Right hindlimb (tissue), 1 donor: ENCODE data around the gene CEP192.

Experiments used
- DNase-seq: peaks from one replicate; pipeline ENCODE4 v3.0.0-alpha.2; 2018

The CEP192 gene

DNA sequence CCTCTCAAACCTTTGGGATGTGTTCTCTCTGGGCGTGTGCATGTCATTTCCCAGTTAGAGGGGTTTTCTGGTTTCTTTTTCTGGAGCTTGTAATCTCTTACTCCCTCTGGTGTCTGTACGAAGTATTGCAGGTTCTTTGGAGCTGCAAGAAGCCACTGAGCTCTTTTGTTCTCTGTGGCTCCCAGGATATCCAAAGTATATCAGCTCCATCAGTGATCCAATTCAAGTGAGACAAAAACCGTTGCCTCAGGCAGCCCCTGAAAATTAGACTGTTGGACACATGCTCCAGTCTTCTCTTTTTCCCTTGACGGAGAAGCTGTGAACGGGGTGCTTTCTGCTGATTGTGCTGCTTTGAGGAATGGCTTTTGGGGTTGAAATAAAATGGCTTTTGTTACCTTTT, 168.4 kb downstream of the CEP192 start:
- no peak for DNase-seq

DNA sequence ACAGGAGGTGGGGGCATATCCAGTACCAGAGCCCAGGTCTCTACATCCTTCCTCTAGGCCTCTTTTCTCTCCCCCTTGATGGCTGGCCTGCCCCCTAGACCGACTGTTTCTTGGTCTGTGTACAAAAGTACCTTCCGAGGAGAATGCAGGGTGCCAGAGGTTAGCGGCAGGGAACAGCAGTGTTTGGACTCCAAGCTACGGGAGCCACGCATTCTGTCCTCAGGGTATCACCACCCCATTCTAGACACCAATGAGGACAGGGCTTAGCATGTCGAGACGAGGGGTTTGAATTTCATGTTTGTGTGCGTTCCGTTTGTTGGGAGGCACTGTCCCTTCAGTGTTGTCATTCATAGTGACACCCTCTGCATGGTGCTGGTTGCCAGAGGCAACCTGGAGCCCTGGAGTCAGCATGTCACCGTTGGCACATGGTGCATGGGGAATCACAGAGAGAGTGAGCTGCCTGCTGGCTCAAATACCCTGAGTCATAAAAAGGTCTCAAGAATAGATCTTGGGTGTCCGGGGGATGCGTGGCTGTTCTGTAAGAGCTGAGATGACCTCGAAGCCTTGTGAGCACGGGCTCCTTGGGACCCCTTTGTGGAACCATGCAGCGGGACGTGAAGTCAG, 170.2 kb downstream of the CEP192 start:
- no peak for DNase-seq

DNA sequence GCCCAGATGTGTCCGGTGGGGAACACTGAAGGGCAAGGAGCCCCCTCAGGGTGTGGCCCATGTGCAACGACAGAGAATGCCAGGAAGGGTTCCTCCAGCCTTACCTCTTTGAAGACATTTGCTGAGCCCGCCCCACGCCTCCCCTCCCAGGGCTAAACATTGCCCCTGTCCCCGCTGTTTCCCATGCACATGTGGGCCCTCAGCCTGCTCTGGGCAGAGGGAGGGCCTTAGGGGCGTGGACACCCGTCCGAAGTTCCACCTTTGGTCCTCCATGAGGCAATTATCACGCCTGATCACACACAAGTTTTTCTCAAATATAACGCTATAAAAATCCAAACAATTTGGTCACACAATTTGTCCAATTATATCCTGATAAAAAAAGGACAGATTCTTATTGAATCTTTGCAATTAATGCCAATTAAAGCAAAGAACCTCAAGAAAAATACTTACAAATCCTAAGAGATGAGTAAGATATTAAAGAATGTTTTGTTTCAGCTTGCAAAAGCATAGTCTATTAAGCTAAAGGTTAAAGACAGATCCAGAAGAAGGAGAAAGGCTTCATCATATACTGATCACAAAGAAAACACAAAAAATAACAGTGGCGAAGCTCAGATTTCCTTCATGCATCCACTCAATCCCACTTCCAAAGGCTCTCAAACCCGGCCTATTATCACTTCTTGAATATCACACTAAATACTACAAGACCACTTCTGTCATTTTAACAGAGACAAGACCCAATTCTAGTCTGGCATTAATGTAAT, 172.2 kb downstream of the CEP192 start:
- no peak for DNase-seq

DNA sequence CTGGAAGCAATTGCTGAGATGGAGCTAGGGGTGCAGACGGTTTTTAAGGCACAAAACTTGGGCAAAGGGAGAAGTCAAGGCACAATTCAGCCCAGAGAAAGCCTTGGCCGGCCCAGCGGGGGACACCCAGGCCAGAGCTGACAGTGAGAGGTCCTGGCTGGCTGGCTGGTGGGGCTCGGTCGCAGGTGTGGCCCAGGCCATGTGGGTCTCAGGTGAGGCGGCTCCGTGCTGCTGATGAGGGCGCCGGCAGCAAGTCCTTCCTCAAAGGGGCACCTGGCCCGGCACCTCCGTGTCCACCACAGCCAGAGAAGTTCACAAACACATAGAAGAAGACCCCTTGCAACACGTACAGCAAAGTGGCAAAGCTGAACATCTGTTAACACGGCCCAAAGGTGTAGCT, 173.2 kb downstream of the CEP192 start:
- DNase-seq = no peak

DNA sequence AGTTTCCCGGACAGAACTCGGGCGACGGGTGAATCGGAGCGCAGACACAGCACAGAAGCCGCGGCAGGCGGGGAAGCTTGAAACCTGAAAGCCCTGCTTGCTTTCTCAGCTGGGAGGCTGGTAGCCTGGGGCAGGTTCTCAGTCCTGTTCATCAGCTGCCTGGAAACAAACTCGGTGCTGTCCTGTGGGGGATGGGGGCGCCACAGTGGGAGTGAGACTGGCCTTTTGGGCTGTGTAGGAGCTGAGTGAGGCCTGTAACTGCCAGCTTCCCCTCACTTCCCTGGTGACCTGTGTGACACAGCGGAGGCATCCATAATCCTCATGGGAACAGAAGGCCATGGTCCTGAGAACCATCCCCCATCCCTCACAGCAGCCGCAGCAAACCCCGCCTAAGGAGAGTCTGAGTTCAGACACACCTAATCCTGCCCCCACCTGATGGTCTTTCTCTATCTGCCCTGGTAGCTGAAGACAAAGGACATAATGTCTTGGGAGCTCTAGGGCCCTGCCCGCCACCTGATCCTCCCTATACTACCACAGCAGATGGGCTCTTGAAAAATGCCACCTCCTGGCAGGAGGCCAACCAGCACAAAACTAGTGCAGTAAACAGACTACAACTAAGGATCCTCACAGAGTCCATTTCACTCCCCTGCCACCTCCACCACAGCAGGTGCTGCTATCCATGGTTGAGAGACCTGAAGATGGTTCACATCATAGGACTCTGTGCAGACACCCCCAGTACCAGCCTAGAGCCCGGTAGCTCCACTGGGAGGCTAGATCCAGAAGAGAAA, 174.7 kb downstream of the CEP192 start:
- no peak for DNase-seq

DNA sequence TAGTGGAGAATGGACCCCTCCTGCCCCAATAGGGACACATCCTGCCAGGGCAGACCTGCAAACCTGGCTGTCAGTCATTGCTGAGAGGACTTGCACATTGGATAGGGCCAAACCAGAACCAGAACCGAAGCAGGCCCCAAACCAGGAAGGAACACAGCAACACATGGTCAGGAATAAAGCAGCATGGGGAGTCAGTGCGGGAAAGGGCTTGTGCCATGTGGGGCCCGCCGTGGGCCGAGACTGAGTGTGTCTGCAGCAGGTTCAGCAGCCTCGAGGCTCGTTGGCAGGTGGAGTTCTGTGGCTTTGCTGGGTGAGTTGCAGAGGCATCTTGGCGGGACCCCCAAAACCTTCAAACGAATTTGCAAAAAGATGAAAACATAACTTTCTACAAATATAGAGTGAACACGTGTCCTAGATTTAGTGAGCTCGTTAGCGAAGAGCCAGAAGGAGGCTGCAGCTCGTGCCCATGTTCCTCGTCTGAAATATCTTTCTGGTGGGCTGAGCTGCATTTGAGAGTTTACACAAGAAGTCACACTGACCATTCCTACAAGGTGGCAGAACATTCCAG, 182.5 kb downstream of the CEP192 start:
- DNase-seq = no peak
